Thyroid gland (tissue), 4 donors: ENCODE data around the gene HOTAIR.

Experiments used
- POLR2A ChIP-seq, 2 donors: fragments of 450-650 bp; IDR thresholded peaks; one replicate each; pipeline ENCODE4 v1.6.1; 2017; ENCODE audit warnings: antibody characterized with exemption in 2 of 2, mild to moderate bottlenecking in 2 of 2, moderate library complexity in 1 of 2
- TF ChIP-seq, protein P1 (sequence below), 6 experiments: fragments of 200-600 bp in 3 of 6; fragments of 450-650 bp in 3 of 6; sonication (generic) in 3 of 6; IDR thresholded peaks; one replicate each; pipeline ENCODE4 v1.5.1; 2016 to 2019; ENCODE audit warnings: antibody characterized with exemption in 6 of 6, mild to moderate bottlenecking in 2 of 6, inconsistent platforms in 1 of 6, moderate library complexity in 1 of 6

DNA sequence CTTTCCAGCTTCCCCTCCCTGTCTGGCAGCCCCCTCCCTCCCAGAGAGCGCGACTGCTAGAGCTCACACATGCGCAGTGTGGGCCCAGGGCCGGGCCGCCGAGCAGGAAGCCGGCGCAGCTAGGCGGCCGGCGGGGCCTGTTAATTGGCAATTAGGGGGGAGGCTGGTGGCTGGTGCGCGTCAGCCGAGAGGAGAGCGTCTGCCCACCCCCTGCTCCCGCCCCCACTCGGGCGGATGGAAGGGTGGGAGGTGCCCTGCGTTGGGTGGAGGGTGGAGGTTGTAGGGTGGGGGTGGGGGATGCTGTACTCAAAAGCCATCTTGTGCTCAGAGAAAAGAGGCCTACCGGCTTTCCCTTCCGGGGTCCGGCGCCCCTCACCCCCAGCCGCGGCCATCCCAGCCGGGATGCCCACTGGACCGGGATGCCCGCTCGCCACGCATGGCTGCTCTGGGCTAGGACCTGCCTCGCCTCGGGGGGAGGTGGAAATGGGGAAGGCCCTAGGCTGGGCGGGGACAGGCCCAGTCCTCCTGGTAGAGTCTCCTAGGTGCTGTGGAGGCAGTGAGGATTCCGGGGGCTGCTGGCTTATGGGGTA, 43.2 kb upstream of the HOTAIR start:
- TF ChIP-seq, protein P1, sequence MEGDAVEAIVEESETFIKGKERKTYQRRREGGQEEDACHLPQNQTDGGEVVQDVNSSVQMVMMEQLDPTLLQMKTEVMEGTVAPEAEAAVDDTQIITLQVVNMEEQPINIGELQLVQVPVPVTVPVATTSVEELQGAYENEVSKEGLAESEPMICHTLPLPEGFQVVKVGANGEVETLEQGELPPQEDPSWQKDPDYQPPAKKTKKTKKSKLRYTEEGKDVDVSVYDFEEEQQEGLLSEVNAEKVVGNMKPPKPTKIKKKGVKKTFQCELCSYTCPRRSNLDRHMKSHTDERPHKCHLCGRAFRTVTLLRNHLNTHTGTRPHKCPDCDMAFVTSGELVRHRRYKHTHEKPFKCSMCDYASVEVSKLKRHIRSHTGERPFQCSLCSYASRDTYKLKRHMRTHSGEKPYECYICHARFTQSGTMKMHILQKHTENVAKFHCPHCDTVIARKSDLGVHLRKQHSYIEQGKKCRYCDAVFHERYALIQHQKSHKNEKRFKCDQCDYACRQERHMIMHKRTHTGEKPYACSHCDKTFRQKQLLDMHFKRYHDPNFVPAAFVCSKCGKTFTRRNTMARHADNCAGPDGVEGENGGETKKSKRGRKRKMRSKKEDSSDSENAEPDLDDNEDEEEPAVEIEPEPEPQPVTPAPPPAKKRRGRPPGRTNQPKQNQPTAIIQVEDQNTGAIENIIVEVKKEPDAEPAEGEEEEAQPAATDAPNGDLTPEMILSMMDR (IDR thresholded peaks at IDR 0.05) = no peak
- no peak for TF ChIP-seq POLR2A (IDR thresholded peaks at IDR 0.05)
